ENCODE results near the gene MED27. TPM values are rescaled to one million over a fixed set of nuclear protein-coding genes. Genes with fewer than 3 reads are reported as not detected.

Gene MED27
- total RNA-seq, 2 experiments from 2014 or later: 25.7 to 28.2 TPM

DNA sequence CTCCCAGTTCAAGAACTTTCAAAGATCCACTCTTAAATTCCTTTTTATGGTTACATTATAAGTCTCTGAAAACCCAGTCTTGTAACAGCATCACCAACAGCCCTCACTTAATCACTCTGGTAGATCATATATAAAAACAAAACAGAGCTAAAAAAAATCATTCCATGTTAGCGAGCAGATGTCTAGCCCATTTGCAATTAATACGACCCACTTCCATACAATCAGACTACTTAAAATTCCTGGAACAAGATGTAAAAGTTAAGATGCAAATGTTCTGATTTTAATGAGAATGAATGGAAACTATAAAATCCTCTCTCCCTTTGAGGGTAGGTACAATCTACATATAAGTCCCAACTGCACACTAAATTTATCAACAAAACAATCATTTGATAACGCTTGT, 167.0 kb downstream of the MED27 start:
- Mint-ChIP-seq H3K9me3 (ENCODE audit: low read depth) (no peaks in the 10 kb centered on the region), H3K27ac (no peak overlapping the region), H3K4me3 (no peak overlapping the region), H3K27me3 (no peaks in the 10 kb centered on the region), H3K4me1 (no peaks in the 10 kb centered on the region), H3K36me3 (no peaks in the 10 kb centered on the region)
- ATAC-seq (no peak), DNase-seq (no peak)
- CTCF ChIA-PET: no interaction called here

DNA sequence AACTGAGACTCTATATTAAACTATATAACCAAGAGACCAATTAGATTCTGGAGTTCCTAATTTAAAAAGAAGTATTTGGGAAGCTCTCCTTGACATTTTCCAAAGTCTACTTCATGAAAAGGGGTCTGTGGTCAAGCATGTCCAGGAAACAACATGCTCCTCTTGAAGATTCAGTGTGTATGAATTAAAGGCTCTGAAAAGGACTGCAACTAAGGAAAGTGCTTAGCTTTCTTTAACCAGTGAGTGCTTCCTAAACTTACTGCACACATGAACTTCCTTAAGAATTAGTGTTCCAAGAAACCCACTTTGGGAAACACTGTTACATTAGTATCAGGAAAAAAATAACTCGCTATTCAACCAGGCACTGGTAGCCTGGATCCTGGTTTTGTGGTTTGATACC, 167.6 kb downstream of the MED27 start:
- peaks cover 2% of the 10 kb centered on the region for H3K36me3 Mint-ChIP-seq
- H3K27me3 Mint-ChIP-seq: no peaks in the 10 kb centered on the region
- H3K4me1 Mint-ChIP-seq: no peaks in the 10 kb centered on the region
- H3K9me3 Mint-ChIP-seq (ENCODE audit: low read depth): no peaks in the 10 kb centered on the region
- H3K27ac Mint-ChIP-seq: no peak overlapping the region
- H3K4me3 Mint-ChIP-seq: no peak overlapping the region
- DNase-seq (no peak), ATAC-seq (no peak)
- CTCF ChIA-PET: no interaction called here

GRCh38 chr9:131910572-131910971, 169.1 kb downstream of the MED27 start:
- no peaks in the 10 kb centered on the region for H3K27me3 Mint-ChIP-seq
- ATAC-seq: no peak
- DNase-seq: no peak
- H3K4me3 Mint-ChIP-seq: no peak overlapping the region
- no peak overlapping the region for H3K27ac Mint-ChIP-seq
- H3K4me1 Mint-ChIP-seq: no peaks in the 10 kb centered on the region
- CTCF ChIA-PET: no interaction called here
- peaks cover 6% of the 10 kb centered on the region for H3K36me3 Mint-ChIP-seq
- no peaks in the 10 kb centered on the region for H3K9me3 Mint-ChIP-seq (ENCODE audit: low read depth)

- H3K9me3 Mint-ChIP-seq (ENCODE audit: low read depth): no peaks in the 10 kb centered on the region
- no peak overlapping the region for H3K27ac Mint-ChIP-seq
- no peaks in the 10 kb centered on the region for H3K27me3 Mint-ChIP-seq
- CTCF ChIA-PET: interaction anchor here (1.0 kb wide), 1 partner anchor 191 kb away, joined by 3 read pairs; no protein-coding TSS in a partner anchor
- H3K36me3 Mint-ChIP-seq: peaks cover 6% of the 10 kb centered on the region
- H3K4me3 Mint-ChIP-seq: no peak overlapping the region
- ATAC-seq: no peak
- no peaks in the 10 kb centered on the region for H3K4me1 Mint-ChIP-seq
- no peak for DNase-seq
Measured at GRCh38 chr9:131905144-131905543, 174.5 kb downstream of the MED27 start.

- DNase-seq: no peak
- Mint-ChIP-seq H3K4me1 (no peaks in the 10 kb centered on the region), H3K36me3 (no peaks in the 10 kb centered on the region), H3K9me3 (ENCODE audit: low read depth) (no peaks in the 10 kb centered on the region), H3K27me3 (no peaks in the 10 kb centered on the region), H3K27ac (no peak overlapping the region), H3K4me3 (no peak overlapping the region)
- no peak for ATAC-seq
- CTCF ChIA-PET: no interaction called here
Measured at GRCh38 chr9:131899296-131900228, 180.1 kb downstream of the MED27 start.

GRCh38 chr9:131892902-131893500, 186.7 kb downstream of the MED27 start:
- DNase-seq (no peak), ATAC-seq (no peak)
- Mint-ChIP-seq H3K4me3 (no peak overlapping the region), H3K27me3 (no peaks in the 10 kb centered on the region), H3K4me1 (no peaks in the 10 kb centered on the region), H3K36me3 (no peaks in the 10 kb centered on the region), H3K27ac (no peak overlapping the region), H3K9me3 (ENCODE audit: low read depth) (no peaks in the 10 kb centered on the region)
- CTCF ChIA-PET: no interaction called here

DNA sequence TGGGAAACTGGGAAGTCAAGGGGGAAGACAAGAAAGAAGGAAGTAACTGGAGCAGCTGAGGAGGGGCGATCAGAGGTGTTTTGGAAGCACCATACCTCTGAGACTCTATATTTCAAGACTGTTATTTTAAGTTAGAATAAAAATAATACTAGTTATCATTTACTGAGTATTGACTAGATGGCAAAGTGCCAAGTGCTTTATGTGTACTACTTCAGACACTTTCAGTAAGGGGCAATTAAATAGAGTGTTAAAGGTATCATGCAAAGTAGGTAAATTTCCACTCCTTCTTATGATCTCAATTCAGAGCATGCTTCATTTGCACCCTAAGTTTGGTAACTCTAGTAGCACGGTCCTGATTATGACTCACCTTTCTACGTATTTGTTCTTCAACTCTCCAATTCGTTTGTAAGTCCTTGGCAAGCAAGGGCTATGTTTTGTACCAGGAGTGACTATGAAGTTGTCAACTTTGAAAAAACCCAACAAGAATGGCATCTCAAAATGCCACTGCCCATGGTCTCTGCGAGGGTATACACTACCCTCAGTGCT, 187.4 kb downstream of the MED27 start:
- Mint-ChIP-seq H3K27ac (no peak overlapping the region), H3K9me3 (ENCODE audit: low read depth) (no peaks in the 10 kb centered on the region), H3K4me3 (no peak overlapping the region), H3K27me3 (no peaks in the 10 kb centered on the region), H3K4me1 (no peaks in the 10 kb centered on the region), H3K36me3 (no peaks in the 10 kb centered on the region)
- ATAC-seq: no peak
- CTCF ChIA-PET: no interaction called here
- no peak for DNase-seq

GRCh38 chr9:131891598-131891997, 188.1 kb downstream of the MED27 start:
- Mint-ChIP-seq H3K36me3 (no peaks in the 10 kb centered on the region), H3K9me3 (ENCODE audit: low read depth) (no peaks in the 10 kb centered on the region), H3K27ac (no peak overlapping the region), H3K27me3 (no peaks in the 10 kb centered on the region), H3K4me1 (no peaks in the 10 kb centered on the region), H3K4me3 (no peak overlapping the region)
- DNase-seq (no peak), ATAC-seq (no peak)
- CTCF ChIA-PET: no interaction called here

DNA sequence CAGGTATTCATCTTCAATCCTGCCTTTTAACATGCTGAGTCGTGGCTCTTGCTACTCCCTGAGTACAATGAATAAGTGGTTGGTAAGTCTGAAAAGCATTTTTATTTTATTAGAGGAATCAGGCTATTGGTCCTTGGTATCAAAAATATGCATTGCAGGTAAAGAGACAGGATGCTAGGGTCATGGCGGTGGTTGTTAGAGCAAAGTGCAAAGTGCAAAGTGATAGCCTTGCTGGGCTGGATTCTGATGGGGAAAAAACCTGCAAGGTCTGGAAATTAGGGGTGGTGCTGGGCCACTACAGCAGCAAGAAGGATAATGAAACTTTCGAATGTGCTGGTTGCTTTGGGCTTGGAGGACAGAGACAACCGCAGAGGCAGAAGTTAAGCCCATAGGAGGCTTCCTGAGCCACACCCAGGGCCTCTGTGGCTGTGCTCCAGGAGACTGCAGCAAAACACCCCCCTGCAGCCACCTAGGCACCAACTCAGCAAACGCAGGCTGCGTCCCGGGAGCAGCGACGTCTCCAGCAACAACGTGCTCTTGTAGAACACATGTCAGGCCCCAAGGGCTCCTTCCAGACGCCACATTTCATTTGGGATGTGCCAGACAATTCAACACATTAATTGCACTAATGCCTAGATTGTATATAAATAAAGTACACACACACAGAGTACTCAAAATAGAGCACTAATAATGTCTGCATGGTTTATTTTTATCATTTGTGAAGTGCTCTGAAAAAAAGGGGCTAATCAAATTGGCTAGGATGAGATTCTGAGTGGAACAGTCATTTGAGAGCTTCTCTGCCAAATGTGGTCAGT, 190.0 kb downstream of the MED27 start:
- CTCF ChIA-PET: no interaction called here
- no peaks in the 10 kb centered on the region for H3K4me1 Mint-ChIP-seq
- ATAC-seq: no peak
- no peaks in the 10 kb centered on the region for H3K36me3 Mint-ChIP-seq
- H3K9me3 Mint-ChIP-seq (ENCODE audit: low read depth): no peaks in the 10 kb centered on the region
- no peak overlapping the region for H3K4me3 Mint-ChIP-seq
- no peaks in the 10 kb centered on the region for H3K27me3 Mint-ChIP-seq
- H3K27ac Mint-ChIP-seq: no peak overlapping the region
- no peak for DNase-seq

- ATAC-seq: no peak
- CTCF ChIA-PET: no interaction called here
- Mint-ChIP-seq H3K27ac (no peak overlapping the region), H3K4me3 (no peak overlapping the region), H3K4me1 (no peaks in the 10 kb centered on the region), H3K9me3 (ENCODE audit: low read depth) (no peaks in the 10 kb centered on the region), H3K36me3 (no peaks in the 10 kb centered on the region), H3K27me3 (no peaks in the 10 kb centered on the region)
- DNase-seq: no peak
Measured at GRCh38 chr9:131888923-131889322, 190.7 kb downstream of the MED27 start.

DNA sequence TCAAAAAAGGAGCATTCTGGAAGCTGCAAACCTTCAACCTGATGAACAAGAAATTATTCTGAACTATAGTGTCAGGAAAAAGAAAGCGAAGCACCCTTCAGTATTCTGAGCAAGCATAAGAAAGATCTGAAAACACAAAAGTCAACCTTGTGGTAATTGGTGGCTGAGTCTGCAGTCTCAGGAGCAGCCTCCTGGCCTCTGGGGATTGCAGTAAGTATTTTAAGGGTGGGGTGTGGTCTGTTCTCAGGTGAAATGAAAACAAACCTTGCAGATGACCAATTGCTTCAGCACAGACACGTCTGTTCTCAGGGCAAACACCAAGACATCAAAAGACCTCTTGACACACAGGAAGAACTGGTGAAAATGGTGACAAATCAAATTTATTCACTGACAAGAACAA, 192.0 kb downstream of the MED27 start:
- no peaks in the 10 kb centered on the region for H3K36me3 Mint-ChIP-seq
- H3K27me3 Mint-ChIP-seq: no peaks in the 10 kb centered on the region
- H3K27ac Mint-ChIP-seq: no peak overlapping the region
- DNase-seq (no peak), ATAC-seq (no peak)
- no peaks in the 10 kb centered on the region for H3K4me1 Mint-ChIP-seq
- no peaks in the 10 kb centered on the region for H3K9me3 Mint-ChIP-seq (ENCODE audit: low read depth)
- CTCF ChIA-PET: no interaction called here
- H3K4me3 Mint-ChIP-seq: no peak overlapping the region

DNA sequence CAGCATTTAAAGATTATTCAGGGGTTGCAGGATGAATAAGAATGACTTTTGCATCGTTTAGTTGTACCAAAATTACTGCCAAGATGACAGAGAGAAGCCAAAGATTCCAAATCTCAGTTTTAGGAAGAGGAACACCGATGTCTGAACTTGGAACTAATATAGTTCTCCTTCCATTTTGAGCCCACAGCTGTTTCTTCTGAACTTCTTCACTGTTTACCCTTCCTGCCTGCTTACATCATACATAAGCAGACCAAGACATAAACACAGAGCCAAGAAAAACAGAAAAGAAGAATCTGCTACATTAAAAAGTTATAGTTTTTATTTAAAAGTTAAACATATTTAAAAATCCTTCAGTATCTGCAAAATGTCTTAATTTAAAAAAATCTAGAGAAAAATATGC, 192.8 kb downstream of the MED27 start:
- CTCF ChIA-PET: no interaction called here
- DNase-seq: no peak
- ATAC-seq: no peak
- H3K27ac Mint-ChIP-seq: no peak overlapping the region
- no peaks in the 10 kb centered on the region for H3K4me1 Mint-ChIP-seq
- H3K4me3 Mint-ChIP-seq: no peak overlapping the region
- H3K9me3 Mint-ChIP-seq (ENCODE audit: low read depth): no peaks in the 10 kb centered on the region
- H3K27me3 Mint-ChIP-seq: no peaks in the 10 kb centered on the region
- H3K36me3 Mint-ChIP-seq: no peaks in the 10 kb centered on the region

DNA sequence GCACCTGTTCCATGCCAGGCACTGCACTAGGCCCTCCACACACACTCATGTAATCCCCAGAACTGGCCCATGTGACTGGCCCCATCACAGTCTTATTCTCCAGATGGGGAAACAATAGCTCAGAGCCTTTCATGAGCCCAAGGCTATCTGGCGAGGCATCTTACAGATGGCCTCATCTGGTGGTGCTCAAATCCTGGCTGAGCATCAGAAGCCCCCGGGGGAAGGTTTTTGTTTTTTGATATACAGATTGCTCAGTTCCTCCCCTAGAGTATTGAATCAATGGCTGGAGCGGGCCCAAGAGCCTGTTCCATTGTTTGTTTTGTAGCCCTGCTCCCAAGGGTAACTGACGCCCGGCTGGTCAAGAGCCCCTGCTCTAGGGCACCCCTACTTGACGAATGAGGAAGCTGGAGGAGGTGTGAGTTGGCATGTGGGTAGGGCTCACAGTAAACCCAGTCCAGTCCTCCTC, 194.5 kb downstream of the MED27 start:
- no peaks in the 10 kb centered on the region for H3K27me3 Mint-ChIP-seq
- no peak overlapping the region for H3K4me3 Mint-ChIP-seq
- H3K27ac Mint-ChIP-seq: no peak overlapping the region
- no peaks in the 10 kb centered on the region for H3K9me3 Mint-ChIP-seq (ENCODE audit: low read depth)
- H3K4me1 Mint-ChIP-seq: no peaks in the 10 kb centered on the region
- CTCF ChIA-PET: no interaction called here
- no peak for DNase-seq
- no peak for ATAC-seq
- H3K36me3 Mint-ChIP-seq: no peaks in the 10 kb centered on the region

All from activated CD8-positive, alpha-beta memory T cell treated with anti-CD3 and anti-CD28 coated beads, Interleukin-2, amount 10 ng/mL, durations not matched to agents 7 days and 5 days (primary cell).